SK-N-DZ (cell line): ENCODE measurements around the gene SUPT3H.

Source experiments
- DNase-seq: peaks from one replicate; pipeline ENCODE4 v3.0.0-alpha.2; 2015; ENCODE audit warnings: low spot score
- small RNA-seq, 2 experiments: library from RNA; depleted of rRNA; stranded (forward); fragments of <200 nt; gene quantifications; one replicate each; pipeline ENCODE3, GENCODE V24; 2014

The SUPT3H gene

GRCh38 chr6:44800784-44801592 lies 576.7 kb downstream of the SUPT3H start:
- DNase-seq, result no peak

- DNase-seq, result no peak
Measured at GRCh38 chr6:44800171-44800783, 577.5 kb downstream of the SUPT3H start.

- DNase-seq, result no peak
Measured at GRCh38 chr6:44797746-44798145, 580.0 kb downstream of the SUPT3H start.

GRCh38 chr6:44795326-44795725 lies 582.4 kb downstream of the SUPT3H start:
- no peak for DNase-seq

- no peak for DNase-seq
Measured at GRCh38 chr6:44789806-44790205, 587.9 kb downstream of the SUPT3H start.

- DNase-seq, result no peak
Measured at GRCh38 chr6:44789061-44789460, 588.7 kb downstream of the SUPT3H start.

GRCh38 chr6:44788387-44788981 lies 589.2 kb downstream of the SUPT3H start:
- DNase-seq, result no peak

GRCh38 chr6:44787254-44787834 lies 590.4 kb downstream of the SUPT3H start:
- no peak for DNase-seq

GRCh38 chr6:44785130-44785529 lies 592.6 kb downstream of the SUPT3H start:
- DNase-seq, result no peak

- DNase-seq, result no peak
Measured at GRCh38 chr6:44784195-44784594, 593.5 kb downstream of the SUPT3H start.

GRCh38 chr6:44782892-44783291 lies 594.8 kb downstream of the SUPT3H start:
- DNase-seq, result no peak

GRCh38 chr6:44781912-44782597 lies 595.7 kb downstream of the SUPT3H start:
- no peak for DNase-seq

GRCh38 chr6:44780161-44780560 lies 597.6 kb downstream of the SUPT3H start:
- DNase-seq, result no peak

GRCh38 chr6:44779130-44779826 lies 598.5 kb downstream of the SUPT3H start:
- no peak for DNase-seq

Small RNA genes lying within 50 kb of the gene (small RNA-seq; reads per million reads assigned to genes)
- gene MIR586, result 0 to 0.04 reads per million in 2 experiments
